NCI-H2196 treated with DMSO at 0.1 percent for 48 hours (cell line): Measurements from ENCODE around the gene SRRD.

Source experiments
- DNase-seq: peaks from one replicate; lab custom pipeline; 2025; ENCODE audit not compliant: unreplicated experiment; lab: John Stamatoyannopoulos, UW

Gene SRRD

DNA sequence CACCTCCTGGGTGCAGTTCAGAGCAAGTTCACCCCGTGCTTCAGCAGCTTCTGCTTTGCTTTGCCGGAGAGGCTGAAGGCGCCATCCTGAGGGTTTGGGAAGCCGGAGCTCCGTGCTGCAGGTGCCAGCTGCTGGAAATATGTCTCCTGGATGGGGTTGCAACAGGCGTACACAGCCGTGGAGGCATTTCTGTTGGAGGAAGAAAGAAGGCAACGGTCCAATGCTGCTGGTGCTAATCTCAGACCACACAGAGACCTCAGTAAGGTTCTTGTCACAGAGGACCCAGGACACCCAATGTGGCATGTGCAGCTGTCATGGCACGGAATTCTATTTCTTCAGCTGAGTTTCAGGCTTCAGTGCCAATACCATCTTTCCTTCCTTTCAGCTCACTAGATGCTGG lies 30.5 kb upstream of the SRRD start:
- no peak for DNase-seq

DNA sequence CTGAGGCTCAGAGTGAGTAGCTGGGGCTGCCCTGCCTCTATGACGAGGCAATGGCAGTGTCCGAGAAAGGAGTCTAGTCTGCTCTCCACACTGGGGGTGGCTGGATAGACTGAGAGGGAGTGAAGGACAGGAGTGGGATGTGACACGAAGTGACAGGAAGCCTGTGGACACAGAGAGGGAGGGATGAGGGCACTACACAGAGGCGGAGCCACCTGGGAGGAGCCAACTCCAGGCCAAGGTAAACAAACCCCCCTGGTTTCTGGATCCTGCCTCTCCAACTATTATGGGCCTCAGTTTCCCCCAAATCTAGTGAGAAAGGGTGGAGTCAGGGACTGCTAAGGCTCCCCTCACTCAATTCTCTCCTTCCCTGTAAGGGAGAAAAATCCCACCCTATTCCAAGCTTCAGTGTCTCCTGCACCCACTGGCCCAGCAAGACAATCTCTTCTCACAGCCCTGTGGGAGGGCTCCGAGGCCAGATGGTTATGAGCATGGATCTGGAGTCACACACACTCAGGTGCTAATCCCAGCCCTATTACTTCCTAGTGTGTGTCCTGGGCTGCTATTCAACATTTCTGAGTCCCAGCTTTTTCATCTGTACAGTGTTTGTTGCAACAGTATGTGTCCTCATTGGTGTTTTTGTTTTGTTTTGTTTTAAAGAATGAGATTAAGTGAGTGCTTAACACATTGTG lies 29.7 kb upstream of the SRRD start:
- no peak for DNase-seq

DNA sequence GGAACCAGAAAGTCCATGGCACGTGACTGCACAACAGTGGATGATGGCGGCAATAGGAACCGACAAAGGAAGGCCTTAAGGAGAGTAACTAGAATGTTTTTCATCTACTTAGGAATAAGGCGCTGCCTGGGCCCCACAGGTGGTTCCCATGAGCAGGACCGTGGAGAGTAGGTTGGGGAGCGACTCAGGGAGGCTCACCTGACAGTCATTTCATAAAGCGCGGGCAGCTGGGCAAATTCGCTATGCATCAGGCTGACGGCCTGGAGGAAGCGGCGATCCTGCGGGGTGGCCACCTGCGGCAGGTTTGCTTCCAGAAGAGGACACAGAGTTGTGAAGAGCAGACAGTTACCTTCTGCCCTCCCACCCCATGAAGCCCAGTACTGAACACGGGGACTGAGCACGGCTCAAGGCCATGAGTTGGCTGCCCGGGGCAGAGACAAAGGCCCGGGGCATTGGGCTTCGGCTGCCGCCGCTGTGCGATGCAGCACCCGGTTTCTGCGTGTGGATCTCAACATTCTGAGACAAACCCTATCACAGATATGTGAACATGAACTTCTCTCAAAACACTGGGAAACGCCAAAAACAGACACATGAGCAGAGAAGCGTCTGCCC lies 25.9 kb upstream of the SRRD start:
- no peak for DNase-seq

DNA sequence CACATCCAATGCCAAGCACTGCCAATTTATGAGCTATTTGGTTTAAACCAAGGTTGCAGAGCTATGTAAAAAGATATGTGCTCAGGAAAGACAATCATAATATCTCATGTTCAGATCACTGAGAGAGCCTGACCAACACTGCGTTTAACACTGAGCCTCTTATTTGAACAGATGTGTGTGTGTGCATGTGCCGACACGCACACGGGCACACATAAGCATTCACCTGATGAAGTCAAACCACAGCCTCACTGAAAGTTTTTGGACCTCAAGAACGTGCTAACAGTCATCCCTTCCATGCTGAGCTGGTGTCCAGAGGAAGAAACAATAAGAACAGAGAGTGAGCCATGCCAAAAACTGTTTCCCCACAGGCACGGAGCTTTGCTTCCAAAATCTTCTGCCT lies 23.5 kb upstream of the SRRD start:
- DNase-seq: no peak

DNA sequence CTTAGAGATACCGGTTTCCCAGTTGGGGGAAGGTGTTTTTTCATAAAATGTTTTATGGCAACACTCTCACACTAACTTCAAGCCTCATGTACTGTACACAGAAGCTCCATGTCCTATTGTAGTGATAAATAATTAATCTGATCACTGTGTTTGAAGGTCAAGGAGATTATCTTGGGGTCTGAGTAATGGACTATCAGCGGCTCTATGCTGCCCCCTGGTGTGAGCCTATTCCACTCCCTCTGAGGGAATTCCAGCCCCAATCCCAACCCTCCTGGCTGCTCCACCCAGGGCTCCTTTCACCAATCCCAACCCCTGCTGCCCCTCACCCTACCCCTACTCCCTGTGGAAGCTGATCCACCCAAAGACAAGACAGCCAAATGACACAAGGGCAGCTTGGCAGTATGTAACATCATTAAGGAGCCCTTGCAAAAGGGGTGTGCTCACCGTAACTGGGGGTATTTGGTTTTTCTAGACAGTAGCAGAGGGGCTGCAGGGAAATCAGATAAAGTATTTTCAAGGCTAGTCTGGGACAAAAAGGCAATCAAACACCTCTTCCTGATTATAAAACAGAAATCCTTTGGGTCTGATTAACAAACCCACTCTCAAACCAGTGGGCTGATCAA lies 22.4 kb upstream of the SRRD start:
- DNase-seq: no peak

DNA sequence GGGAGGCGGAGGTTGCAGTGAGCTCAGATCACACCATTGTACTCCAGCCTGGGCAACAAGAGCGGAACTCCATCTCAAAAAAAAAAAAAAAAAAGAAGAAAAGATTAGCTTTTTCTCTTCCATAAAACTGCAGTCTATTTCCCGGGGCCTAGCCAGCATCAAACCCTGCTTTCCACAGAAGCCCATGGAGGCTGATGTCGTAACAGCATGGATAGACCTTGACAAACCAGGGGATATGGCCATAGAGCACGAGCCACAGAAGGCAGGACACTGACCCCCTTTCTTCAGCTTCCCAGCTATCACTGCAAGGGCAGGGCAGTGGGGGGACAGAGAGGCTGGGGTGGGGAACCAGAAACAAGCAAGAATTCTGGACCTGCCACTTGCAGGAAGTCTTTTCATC lies 21.6 kb upstream of the SRRD start:
- DNase-seq: no peak

DNA sequence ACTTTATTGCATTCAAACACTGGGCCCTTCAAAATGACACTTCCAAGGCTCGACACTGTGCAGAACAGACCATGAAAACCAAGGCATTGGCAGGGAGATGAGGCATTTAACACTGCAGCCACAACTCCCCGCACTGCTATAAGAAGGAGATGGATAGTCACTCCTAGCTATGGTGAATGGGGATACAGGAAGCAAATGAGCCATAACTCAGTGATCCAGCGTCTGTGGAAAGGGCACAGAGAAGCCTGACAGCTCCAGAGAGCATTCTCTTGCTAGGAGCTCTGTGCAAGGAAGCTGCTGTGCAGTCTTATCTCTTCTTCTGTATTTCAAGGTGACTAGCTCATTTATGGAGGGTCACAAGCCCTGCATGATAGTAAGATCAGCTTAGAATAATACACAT lies 21.0 kb upstream of the SRRD start:
- no peak for DNase-seq

DNA sequence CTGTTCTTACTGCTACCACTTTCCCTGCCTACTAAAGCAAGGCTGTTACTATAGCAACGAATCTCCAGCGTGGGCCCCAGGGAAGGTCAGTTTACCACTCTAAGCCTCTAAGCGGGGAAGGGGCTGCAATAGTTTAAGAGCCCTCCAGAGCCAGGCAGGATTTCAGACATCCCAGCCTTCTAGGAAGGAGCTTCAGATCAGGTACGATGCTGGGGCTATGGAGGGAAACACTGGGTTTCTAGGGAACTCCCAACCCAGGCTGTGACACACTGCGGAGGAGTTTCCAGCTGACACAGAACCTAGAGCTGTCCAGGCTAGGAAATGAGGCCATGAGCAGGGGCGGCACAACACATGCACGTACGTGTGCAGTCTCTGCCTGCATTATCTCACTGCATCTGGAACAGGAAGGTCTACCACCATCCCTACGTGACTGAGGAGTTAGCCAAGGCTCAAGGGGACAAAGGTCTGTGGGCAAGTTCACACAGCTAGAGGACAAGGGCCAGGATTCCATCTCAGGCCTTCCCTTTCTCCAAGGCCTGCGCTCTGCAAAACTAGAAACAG lies 20.5 kb upstream of the SRRD start:
- no peak for DNase-seq

DNA sequence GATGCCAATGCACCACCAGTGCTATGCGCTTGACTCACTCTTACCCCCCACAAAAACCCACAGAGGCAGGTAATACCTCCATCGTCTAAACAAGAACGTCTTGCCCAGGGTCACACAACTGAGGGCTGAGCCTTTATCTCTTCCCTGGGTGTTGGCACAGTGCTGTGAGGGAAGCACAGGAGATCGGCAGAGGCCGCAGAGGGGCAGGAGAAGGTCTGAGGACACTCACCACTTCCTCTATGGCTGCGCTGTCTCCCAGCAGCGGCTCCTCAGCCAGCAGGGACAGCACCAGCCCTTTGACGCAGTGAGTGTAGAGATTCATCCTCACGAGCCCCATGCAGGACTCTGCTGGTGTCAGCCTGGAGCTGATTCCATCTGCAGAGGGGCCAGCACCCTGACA lies 20.0 kb upstream of the SRRD start:
- no peak for DNase-seq

DNA sequence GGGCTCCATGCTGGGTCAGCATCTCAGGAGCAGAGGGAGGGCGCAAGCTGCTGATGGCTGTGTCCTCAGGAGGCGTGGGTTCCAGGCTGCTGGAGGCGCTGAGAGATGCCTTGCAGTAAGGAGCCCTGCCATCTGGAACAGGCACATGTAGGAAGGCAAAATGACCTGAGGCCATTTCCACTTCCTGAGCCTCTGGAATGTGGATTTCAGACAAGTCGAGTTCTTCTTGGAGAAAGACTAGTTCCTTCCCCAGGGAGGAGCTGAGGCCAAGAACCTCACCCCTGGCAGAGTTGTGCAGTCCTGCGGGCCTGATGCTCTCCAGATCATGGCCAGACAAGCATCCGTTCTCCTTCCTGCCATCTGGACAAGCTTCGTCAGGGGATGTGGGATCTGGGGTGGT lies 19.4 kb upstream of the SRRD start:
- no peak for DNase-seq

DNA sequence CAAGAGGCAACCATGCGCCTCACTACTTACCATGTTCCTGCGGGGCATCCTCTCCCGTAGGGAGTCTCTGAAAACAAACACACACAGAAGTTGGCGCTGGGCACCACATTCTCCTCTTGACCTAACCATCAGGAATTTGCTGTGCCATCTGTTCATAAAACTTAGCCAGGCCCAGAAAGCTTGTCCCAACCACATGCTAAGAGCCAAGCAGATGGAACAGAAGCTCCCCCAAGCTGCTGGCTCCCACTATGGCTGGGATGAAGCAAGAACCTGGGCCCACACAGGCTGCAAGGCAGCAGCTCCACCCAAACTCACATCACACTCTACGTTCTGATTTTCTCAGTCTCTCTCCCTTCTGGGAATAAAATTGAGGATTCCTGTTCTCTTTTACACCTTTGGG lies 17.5 kb upstream of the SRRD start:
- DNase-seq: no peak

DNA sequence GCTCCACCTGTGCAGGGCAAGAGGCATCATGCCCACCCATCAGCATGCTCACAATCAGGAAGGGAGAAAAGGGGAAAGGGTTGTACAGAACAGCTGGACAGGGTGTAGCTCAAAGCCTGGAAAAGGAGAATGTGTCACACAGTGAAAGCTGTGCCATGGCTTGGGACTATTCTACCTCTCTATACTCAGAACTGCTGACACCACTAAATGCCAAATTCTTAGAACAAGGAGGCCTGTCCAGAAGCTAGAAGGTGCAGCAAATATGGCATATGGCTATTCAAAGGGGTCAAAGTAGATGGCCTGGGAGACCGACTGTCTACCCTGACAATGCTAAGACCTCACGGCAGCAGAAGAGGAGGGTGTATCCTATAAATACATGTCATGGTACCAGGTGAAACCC lies 12.9 kb upstream of the SRRD start:
- no peak for DNase-seq

DNA sequence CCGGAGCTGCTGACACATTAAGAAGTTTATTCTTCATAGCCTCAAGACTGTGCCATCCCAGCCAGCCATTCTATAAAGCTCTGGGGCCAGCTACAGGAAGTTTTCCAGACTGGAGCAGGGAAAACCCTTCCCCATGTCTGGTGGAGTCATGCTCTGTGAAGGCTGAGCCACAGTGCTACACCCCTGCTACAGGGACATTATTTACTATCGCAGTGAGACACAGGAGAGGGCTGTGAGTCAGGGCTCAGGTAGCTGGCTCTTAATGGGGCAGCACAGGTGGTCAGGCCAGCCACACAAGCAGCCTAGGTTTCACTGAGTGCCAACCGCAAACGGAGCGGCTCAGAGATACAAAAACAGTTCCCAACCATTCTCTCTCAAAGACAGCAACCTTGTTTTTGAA lies 12.2 kb upstream of the SRRD start:
- DNase-seq: no peak

DNA sequence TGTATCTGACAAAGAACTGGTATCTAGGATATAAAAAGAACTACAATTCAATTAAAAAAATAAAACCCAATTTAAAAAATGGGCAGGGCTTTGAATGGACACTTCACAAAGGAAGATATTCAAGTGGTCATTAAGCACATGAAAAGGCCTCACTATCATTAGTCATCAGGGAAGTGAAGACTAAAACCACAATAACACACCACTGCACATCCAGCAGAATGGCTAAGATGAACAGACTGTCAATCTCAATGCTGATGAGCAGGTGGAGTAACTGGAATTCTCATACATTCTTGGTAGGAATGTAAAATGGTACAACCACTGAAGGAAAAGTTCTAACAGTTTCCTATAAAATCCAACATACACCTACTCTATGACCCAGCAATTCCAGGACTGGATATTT lies 9.0 kb upstream of the SRRD start:
- no peak for DNase-seq

DNA sequence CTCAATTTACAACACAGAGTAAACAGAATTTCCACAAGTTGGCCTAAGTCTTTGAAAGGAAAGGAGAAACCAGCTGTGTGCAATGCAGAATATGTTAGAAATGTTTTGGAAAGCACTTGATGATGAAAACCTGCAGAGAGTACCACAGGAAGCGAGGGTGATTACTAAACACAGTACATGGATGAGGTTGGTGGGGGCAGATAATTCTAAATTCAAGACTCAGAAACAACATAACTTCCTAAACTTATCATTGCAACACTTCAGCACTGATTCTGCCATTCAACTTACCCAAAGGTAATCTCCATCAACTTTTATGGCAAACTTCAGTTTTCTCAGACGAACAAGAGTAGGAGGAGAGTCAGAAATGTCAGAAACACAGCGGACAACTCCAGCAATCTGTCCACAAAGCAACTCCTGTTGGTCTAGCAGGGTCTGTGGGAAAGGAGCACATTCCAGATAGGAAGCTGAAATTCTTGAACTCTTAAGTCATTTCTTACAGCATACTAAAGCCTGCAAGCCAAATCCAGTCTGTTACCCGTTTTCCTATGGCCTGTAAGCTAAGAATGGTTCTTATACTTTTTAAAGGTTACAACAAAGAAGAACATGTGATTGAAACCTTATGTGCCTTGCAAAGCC lies 6.9 kb upstream of the SRRD start:
- no peak for DNase-seq

DNA sequence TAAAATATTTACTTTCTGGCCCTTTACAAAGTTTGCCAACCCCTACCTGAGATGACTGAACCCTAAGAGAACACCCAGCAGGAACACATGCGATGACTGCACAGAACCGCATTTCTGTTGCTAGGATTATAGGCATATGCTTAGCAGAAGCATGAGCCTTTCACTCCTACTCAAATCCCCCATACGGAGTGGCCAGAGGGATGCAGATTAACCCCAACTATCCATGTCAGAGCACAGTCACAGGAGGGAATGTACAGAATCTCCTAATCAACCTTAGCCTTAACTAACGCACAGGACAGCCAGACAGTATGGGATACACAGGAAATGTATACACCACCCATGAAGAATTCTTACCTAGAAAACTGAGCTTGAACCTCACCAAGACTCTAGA lies 6.3 kb upstream of the SRRD start:
- no peak for DNase-seq

DNA sequence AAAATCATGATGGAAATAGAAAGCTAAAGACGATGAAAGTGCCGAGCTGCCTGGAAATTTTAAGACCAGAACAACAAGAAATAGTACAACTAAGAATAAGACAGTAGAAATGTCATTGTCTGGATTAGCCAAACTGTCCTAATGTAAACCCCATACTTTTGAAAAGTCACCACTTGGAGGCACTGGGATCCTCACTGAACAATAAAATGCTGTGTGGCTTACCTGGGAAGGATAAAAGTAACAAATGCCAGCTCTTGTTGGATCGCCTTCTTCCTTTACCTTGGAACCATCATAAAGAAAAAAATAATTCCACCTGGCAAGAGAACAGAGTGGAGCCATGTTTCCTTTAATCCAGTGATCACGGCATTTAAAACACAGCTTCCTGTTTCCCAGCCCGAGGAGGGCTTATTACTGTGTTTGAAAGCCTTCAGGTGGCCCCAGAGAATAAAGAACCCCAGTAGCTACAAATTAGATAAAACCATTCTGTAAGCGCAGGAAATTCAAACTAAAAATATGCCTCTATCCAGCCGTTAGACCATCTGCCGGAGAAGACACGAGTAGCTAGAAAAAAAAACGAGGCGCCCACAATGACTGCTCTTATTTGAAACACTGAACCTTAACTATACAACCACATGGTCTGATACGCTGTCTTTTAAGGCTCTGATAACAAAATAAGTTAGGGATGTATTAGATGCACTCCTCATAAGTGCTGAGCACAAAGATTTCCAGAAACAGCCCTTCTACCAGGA lies 4.5 kb upstream of the SRRD start:
- no peak for DNase-seq

DNA sequence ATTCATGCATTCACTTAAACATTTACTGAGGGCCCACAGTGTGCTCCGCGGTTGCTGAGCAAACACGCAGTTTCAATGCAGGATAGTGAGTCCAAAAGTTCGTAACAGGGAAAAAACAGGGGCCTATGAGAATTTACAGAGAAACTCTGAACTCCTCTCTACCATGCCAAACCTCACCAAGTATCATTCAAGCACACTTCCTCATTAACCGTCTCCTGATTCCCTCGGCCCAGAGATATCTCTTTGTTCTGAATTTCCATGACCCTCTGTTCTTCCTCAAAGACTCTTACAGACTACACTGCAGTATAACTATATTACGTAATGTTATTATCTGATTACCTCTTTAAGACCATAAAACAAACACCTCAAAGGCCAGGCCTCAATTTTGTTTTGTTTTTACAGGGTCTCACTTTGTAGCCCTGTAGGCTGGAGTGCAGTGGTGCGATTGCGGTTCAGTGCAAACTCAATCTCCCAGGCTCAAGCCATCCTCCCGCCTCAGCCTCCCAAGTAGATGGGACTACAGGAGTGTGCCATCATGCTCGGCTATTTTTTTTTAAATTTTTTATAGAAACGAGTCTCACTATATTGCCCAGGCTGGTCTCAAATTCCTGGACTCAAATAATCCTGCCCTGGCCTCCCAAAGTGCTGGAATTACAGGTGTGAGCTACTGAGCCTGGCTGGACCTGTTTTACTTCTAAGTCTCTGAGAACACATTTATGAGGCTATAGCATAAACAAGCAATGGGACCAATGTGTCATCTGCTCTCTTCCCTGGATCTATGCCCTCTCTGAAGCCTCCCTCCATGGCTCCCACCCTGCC lies 3.7 kb upstream of the SRRD start:
- no peak for DNase-seq

DNA sequence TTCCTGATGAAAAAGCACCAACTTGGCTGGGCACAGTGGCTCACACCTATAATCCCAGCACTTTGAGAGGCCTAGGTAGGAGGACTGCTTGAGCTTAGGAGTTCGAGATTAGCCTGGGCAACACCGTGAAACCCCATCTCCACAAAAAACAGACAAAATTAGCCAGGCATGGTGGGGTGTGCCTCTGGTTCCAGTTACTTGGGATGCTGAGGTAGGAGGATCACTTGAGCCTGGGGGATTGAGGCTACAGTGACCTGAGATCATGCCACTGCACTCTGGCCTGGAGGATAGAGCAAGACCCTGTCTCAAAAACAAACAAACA lies 3.1 kb upstream of the SRRD start:
- DNase-seq: no peak

DNA sequence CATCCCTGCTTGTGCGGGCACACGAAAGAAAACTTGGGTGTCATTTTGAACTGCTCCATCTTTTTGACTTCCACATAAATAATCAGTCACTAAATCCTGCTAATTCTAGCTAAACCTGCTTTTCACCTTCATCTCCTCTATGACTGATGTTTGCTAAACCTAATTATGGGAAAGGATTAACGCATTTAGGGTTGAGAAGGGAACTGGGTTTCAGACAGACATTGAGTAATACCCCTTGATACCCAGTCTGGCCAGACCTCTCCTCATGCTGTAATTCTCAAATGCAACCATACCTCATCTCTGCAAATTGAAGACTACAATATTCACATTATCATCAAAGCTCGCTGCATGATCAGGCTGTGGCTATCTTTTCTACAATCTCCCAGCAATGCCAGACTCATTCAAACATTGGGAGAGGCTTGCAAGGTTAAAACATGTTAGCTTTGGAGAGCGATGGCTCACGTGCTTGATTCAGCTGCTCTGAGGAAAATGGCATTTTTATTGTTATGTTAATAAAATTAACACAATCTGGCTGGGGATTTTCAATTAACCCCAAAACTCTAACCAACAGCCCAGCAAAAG lies 2.5 kb upstream of the SRRD start:
- no peak for DNase-seq
